RWPE2 (cell line): ENCODE data around the gene THSD4.

ENCODE experiments used
- ATAC-seq: fragments of 200-7000 bp; cut with Tn5 transposase; 3 replicates; pipeline ENCODE4 v1.9.1; 2021; ENCODE audit warnings: low read depth
- DNase-seq: peaks from one replicate; pipeline ENCODE4 v3.0.0-alpha.2; 2020; ENCODE audit warnings: low spot score
- H3K27ac ChIP-seq: fragments of 450-650 bp; 2 replicates; pipeline ENCODE4 v1.5.1; 2017; ENCODE audit warnings: mild to moderate bottlenecking; ENCODE audit not compliant: poor library complexity, severe bottlenecking
- H3K27me3 ChIP-seq: fragments of 250-450 bp; sonication (Bioruptor Pico); 2 replicates; pipeline ENCODE4 v1.5.1; 2021; ENCODE audit warnings: mild to moderate bottlenecking, moderate library complexity; ENCODE audit not compliant: insufficient read depth, poor library complexity, severe bottlenecking
- H3K36me3 ChIP-seq: fragments of 250-450 bp; sonication (Bioruptor Pico); 2 replicates; pipeline ENCODE4 v1.5.1; 2020; ENCODE audit warnings: low read depth, mild to moderate bottlenecking, moderate library complexity
- H3K4me1 ChIP-seq: fragments of 250-450 bp; sonication (Bioruptor Pico); 2 replicates; pipeline ENCODE4 v1.5.1; 2021; ENCODE audit warnings: mild to moderate bottlenecking, moderate library complexity; ENCODE audit not compliant: insufficient read depth, poor library complexity, severe bottlenecking
- H3K4me3 ChIP-seq: fragments of 250-450 bp; sonication (Bioruptor Pico); 2 replicates; pipeline ENCODE4 v1.5.1; 2021; ENCODE audit warnings: mild to moderate bottlenecking, moderate library complexity; ENCODE audit not compliant: severe bottlenecking
- H3K9me3 ChIP-seq: fragments of 250-450 bp; sonication (Bioruptor Pico); 2 replicates; pipeline ENCODE4 v1.5.1; 2021; ENCODE audit warnings: mild to moderate bottlenecking, moderate library complexity; ENCODE audit not compliant: severe bottlenecking
- TF ChIP-seq, protein P1 (sequence below): fragments of 450-650 bp; IDR thresholded peaks from one replicate; pipeline ENCODE4 v1.5.1; 2017; ENCODE audit warnings: mild to moderate bottlenecking, moderate library complexity; ENCODE audit not compliant: poor library complexity, severe bottlenecking

The THSD4 gene

GRCh38 chr15:71572452-71573053 lies 457.3 kb downstream of the THSD4 start:
- ATAC-seq (peak; percentile 91), DNase-seq (peak; percentile 86)
- Histone ChIP-seq H3K27me3 (no peaks in the 10 kb centered on the region), H3K4me3 (no peak overlapping the region), H3K4me1 (peaks cover 29% of the 10 kb centered on the region), H3K9me3 (no peaks in the 10 kb centered on the region), H3K36me3 (no peaks in the 10 kb centered on the region), H3K27ac (peak overlapping the region; percentile 74)
- TF ChIP-seq, protein P1, sequence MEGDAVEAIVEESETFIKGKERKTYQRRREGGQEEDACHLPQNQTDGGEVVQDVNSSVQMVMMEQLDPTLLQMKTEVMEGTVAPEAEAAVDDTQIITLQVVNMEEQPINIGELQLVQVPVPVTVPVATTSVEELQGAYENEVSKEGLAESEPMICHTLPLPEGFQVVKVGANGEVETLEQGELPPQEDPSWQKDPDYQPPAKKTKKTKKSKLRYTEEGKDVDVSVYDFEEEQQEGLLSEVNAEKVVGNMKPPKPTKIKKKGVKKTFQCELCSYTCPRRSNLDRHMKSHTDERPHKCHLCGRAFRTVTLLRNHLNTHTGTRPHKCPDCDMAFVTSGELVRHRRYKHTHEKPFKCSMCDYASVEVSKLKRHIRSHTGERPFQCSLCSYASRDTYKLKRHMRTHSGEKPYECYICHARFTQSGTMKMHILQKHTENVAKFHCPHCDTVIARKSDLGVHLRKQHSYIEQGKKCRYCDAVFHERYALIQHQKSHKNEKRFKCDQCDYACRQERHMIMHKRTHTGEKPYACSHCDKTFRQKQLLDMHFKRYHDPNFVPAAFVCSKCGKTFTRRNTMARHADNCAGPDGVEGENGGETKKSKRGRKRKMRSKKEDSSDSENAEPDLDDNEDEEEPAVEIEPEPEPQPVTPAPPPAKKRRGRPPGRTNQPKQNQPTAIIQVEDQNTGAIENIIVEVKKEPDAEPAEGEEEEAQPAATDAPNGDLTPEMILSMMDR: peak; percentile 86

DNA sequence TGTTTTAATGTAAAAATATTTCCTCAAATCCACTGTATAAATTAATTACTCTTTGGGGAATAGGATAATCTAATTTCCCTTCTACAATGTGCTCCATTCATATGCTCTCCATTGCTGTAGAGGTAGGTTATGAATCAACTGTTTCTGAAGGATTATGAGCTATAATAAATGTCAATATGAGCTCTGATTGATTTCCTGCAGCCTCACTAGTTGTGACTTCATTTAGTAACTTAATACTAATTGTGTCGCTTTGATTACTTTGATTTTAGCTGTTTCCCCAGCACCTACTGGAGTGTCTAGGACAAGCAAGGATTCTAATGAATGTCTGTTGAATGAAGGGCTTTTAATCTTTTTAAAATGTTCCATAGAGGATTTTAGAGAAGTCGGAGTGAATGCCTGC lies 458.3 kb downstream of the THSD4 start:
- DNase-seq (no peak), ATAC-seq (no peak)
- H3K27ac ChIP-seq: peak overlapping the region; percentile 74
- TF ChIP-seq, protein P1: no peak
- H3K4me1 ChIP-seq: peaks cover 29% of the 10 kb centered on the region
- H3K36me3 ChIP-seq: no peaks in the 10 kb centered on the region
- no peaks in the 10 kb centered on the region for H3K27me3 ChIP-seq
- no peaks in the 10 kb centered on the region for H3K9me3 ChIP-seq
- H3K4me3 ChIP-seq: no peak overlapping the region

DNA sequence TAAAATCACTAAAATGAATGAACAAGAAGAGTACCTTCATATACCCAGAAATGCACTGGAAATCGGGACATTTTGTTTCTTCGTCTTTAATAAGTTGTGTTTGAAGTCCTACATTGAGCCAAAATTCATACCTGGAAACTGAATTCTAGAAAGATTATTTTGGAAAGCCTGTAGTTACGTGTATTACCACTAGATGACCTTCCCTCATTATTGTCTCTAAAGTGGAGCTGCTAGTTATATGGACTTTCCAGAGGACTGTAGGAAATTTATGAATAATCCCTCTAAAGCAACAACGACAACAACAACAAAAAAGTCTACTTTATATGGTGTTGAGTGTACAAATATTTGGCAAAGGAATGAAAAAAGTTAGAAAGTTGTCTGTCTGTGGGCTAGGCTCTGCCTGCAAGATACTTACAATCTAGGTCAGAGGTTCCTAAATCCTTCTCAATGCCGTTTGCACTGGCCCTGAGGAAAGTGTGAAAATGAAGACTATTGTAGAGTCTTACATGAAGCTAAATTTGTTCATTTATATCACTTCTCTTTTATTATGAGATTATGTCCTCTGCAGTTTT lies 460.3 kb downstream of the THSD4 start:
- H3K4me1 ChIP-seq: peaks cover 29% of the 10 kb centered on the region
- no peak for ATAC-seq
- no peak overlapping the region for H3K27ac ChIP-seq
- no peaks in the 10 kb centered on the region; the same call in 1 of the 2 replicates for H3K36me3 ChIP-seq
- TF ChIP-seq, protein P1: peak; percentile 93
- no peaks in the 10 kb centered on the region for H3K27me3 ChIP-seq
- no peak overlapping the region for H3K4me3 ChIP-seq
- DNase-seq: no peak
- no peaks in the 10 kb centered on the region for H3K9me3 ChIP-seq

DNA sequence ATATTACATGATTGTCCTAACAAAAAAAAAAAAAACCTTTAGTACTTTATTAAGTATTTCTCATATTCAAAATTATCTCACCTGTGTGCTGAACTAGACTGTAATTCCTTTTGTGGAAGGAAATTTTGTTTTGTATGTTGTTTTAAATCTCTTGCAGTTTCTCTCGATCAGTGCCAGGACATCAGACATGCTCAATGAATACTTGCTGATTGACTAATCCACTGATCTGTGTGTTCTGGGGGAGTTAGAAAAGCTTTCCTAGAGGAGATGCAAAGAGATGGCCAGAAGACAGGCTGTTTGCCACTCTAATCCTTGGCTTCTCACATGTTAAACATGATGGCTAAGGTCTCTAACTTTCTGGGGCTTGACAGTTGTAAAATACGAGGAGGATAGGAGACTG lies 461.8 kb downstream of the THSD4 start:
- peaks cover 2% of the 10 kb centered on the region for H3K9me3 ChIP-seq
- H3K4me1 ChIP-seq: peaks cover 17% of the 10 kb centered on the region
- no peak for ATAC-seq

More for the DNA sequence above, 461.8 kb downstream of the THSD4 start:
- TF ChIP-seq, protein P1: no peak
- Histone ChIP-seq H3K4me3 (no peak overlapping the region), H3K36me3 (no peaks in the 10 kb centered on the region; the same call in 1 of the 2 replicates), H3K27ac (no peak overlapping the region), H3K27me3 (no peaks in the 10 kb centered on the region)
- DNase-seq: no peak
